DOHH2 (cell line): ENCODE results near the gene TRMT44.

Source experiments
- H3F3A ChIP-seq: fragments of 200-600 bp; sonication (generic), shearing (Covaris generic); 2 replicates; pipeline ENCODE4 v1.6.0; 2016; ENCODE audit warnings: antibody characterized with exemption, mild to moderate bottlenecking; ENCODE audit not compliant: control insufficient read depth, insufficient read depth
- H3K27ac ChIP-seq: fragments of 200-600 bp; sonication (generic); 2 replicates; pipeline ENCODE4 v1.5.1; 2014; ENCODE audit warnings: low read depth, mild to moderate bottlenecking, low read length, moderate library complexity
- H3K27me3 ChIP-seq: fragments of 200-600 bp; sonication (generic); 2 replicates; pipeline ENCODE4 v1.6.1; 2014; ENCODE audit warnings: mild to moderate bottlenecking, low read length, mixed read lengths; ENCODE audit not compliant: control insufficient read depth
- H3K36me3 ChIP-seq: fragments of 200-600 bp; sonication (generic); 2 replicates; pipeline ENCODE4 v1.6.1; 2014; ENCODE audit warnings: mild to moderate bottlenecking, low read length, moderate library complexity, mixed read lengths; ENCODE audit not compliant: control insufficient read depth
- H3K4me1 ChIP-seq: fragments of 200-600 bp; sonication (generic); 2 replicates; pipeline ENCODE4 v1.6.1; 2014; ENCODE audit warnings: mild to moderate bottlenecking, low read length, mixed read lengths; ENCODE audit not compliant: control insufficient read depth
- H3K4me2 ChIP-seq: fragments of 200-600 bp; sonication (generic); 2 replicates; pipeline ENCODE4 v1.6.0; 2014; ENCODE audit warnings: mild to moderate bottlenecking, low read length, moderate library complexity
- H3K4me3 ChIP-seq: fragments of 200-600 bp; sonication (generic); 2 replicates; pipeline ENCODE4 v1.5.1; 2014; ENCODE audit warnings: mild to moderate bottlenecking, low read length, mixed read lengths
- H3K79me2 ChIP-seq: fragments of 200-600 bp; sonication (generic); 2 replicates; pipeline ENCODE4 v1.6.1; 2014; ENCODE audit warnings: mild to moderate bottlenecking, low read length, mixed read lengths; ENCODE audit not compliant: control insufficient read depth
- H3K9me2 ChIP-seq: fragments of 200-600 bp; sonication (generic); replicated peaks from 2 replicates; pipeline ENCODE4 v1.6.1; 2014; ENCODE audit warnings: mild to moderate bottlenecking, low read length, mixed read lengths; ENCODE audit not compliant: control insufficient read depth
- H3K9me3 ChIP-seq: fragments of 200-600 bp; sonication (generic); 2 replicates; pipeline ENCODE4 v1.6.1; 2014; ENCODE audit warnings: antibody characterized with exemption, low read length, mixed read lengths; ENCODE audit not compliant: control insufficient read depth, insufficient read depth
- H4K20me1 ChIP-seq: fragments of 200-600 bp; sonication (generic); 2 replicates; pipeline ENCODE4 v1.6.0; 2014; ENCODE audit warnings: low read depth, mild to moderate bottlenecking, antibody characterized with exemption, low read length, moderate library complexity; ENCODE audit not compliant: control insufficient read depth, insufficient read depth
- EZH2phosphoT487 ChIP-seq: fragments of 200-600 bp; sonication (generic); IDR thresholded peaks from 2 replicates; pipeline ENCODE4 v1.6.1; 2017; ENCODE audit warnings: borderline replicate concordance, mild to moderate bottlenecking, antibody characterized with exemption, low read length, moderate library complexity, mixed read lengths
- TF ChIP-seq, protein P1 (sequence below): fragments of 200-600 bp; sonication (generic); IDR thresholded peaks from one replicate; pipeline ENCODE4 v1.5.1; 2014; ENCODE audit warnings: antibody characterized with exemption, mild to moderate bottlenecking, low read depth, low read length; ENCODE audit not compliant: poor library complexity, severe bottlenecking

TRMT44 gene

GRCh38 chr4:8428288-8429097 lies 12.1 kb upstream of the TRMT44 start:
- no peaks in the 10 kb centered on the region for H3K9me3 ChIP-seq
- H3K4me1 ChIP-seq, result peaks cover 11% of the 10 kb centered on the region
- no peak for TF ChIP-seq EZH2phosphoT487
- TF ChIP-seq, protein P1, sequence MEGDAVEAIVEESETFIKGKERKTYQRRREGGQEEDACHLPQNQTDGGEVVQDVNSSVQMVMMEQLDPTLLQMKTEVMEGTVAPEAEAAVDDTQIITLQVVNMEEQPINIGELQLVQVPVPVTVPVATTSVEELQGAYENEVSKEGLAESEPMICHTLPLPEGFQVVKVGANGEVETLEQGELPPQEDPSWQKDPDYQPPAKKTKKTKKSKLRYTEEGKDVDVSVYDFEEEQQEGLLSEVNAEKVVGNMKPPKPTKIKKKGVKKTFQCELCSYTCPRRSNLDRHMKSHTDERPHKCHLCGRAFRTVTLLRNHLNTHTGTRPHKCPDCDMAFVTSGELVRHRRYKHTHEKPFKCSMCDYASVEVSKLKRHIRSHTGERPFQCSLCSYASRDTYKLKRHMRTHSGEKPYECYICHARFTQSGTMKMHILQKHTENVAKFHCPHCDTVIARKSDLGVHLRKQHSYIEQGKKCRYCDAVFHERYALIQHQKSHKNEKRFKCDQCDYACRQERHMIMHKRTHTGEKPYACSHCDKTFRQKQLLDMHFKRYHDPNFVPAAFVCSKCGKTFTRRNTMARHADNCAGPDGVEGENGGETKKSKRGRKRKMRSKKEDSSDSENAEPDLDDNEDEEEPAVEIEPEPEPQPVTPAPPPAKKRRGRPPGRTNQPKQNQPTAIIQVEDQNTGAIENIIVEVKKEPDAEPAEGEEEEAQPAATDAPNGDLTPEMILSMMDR, result peak; percentile 69
- H3K9me2 ChIP-seq, result no peaks in the 10 kb centered on the region
- no peaks in the 10 kb centered on the region for H3K36me3 ChIP-seq
- peak overlapping the region; percentile 92 for H3K4me3 ChIP-seq
- 0 out of 2 replicates have a peak overlapping the region, but pooled peaks have one; percentile 18 for H3K27ac ChIP-seq
- H3F3A ChIP-seq, result peaks cover 3% of the 10 kb centered on the region; the same call in 1 of the 2 replicates
- peaks cover 12% of the 10 kb centered on the region for H3K79me2 ChIP-seq
- H4K20me1 ChIP-seq, result no peaks in the 10 kb centered on the region
- H3K27me3 ChIP-seq, result no peaks in the 10 kb centered on the region
- H3K4me2 ChIP-seq, result peak overlapping the region; percentile 99

GRCh38 chr4:8431553-8431952 lies 9.0 kb upstream of the TRMT44 start:
- Histone ChIP-seq H3K4me2 (no peak overlapping the region), H3K4me3 (no peak overlapping the region), H3K79me2 (peaks cover 38% of the 10 kb centered on the region), H3K4me1 (peaks cover 31% of the 10 kb centered on the region), H3K27ac (no peak overlapping the region), H3K27me3 (no peaks in the 10 kb centered on the region), H3K36me3 (no peaks in the 10 kb centered on the region; the same call in 1 of the 2 replicates), H3K9me3 (no peaks in the 10 kb centered on the region), H3K9me2 (no peaks in the 10 kb centered on the region), H4K20me1 (no peaks in the 10 kb centered on the region), H3F3A (peaks cover 11% of the 10 kb centered on the region)
- TF ChIP-seq, protein P1, result no peak
- TF ChIP-seq EZH2phosphoT487, result no peak

DNA sequence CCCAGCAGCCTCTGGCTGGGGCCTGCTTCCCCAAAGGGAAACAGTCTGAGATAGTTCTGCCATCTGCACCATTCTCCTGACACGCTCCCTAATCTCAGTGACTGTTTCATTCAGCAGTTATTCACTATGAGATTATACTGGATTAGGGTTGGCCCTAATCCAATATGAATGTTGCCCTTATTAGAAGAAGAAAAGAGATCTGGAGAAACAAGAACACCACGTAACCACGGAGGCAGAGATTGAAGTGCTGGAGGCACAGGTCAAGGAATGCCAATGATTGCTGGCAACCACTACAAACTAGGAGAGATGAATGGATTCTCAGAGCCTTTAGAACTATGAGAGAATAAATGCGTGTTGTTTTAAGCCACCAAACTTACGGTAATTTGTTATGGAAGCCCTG lies 7.4 kb upstream of the TRMT44 start:
- H3F3A ChIP-seq, result peaks cover 11% of the 10 kb centered on the region
- no peak overlapping the region for H3K4me3 ChIP-seq
- no peaks in the 10 kb centered on the region for H3K27me3 ChIP-seq
- H3K27ac ChIP-seq, result no peak overlapping the region
- peaks cover 30% of the 10 kb centered on the region for H3K4me1 ChIP-seq
- H3K4me2 ChIP-seq, result no peak overlapping the region
- H3K79me2 ChIP-seq, result peaks cover 42% of the 10 kb centered on the region
- H3K9me2 ChIP-seq, result no peaks in the 10 kb centered on the region
- no peak for TF ChIP-seq EZH2phosphoT487
- TF ChIP-seq, protein P1, result no peak
- no peaks in the 10 kb centered on the region for H4K20me1 ChIP-seq
- H3K36me3 ChIP-seq, result peaks cover 3% of the 10 kb centered on the region; the same call in 1 of the 2 replicates
- H3K9me3 ChIP-seq, result no peaks in the 10 kb centered on the region
